ENCODE measurements around the gene NABP2.

GRCh38 chr12:56205445-56205844 lies 18.7 kb upstream of the NABP2 start:
- TF ChIP-seq EZH2 (IDR thresholded peaks at IDR 0.05; ENCODE audit: insufficient read depth, poor library complexity, severe bottlenecking): no peak
- TF ChIP-seq EZH2phosphoT487 (IDR thresholded peaks at IDR 0.05; ENCODE audit: insufficient read depth, low read depth): no peak
